H1 (cell line): Measurements from ENCODE around the gene CKB. TPM values are rescaled to one million over a fixed set of nuclear protein-coding genes. Genes with fewer than 3 reads are reported as not detected.

ENCODE experiments used
- ASH2L ChIP-seq: fragments of 200-600, 300-600 bp; sonication (generic); IDR thresholded peaks from one replicate; pipeline ENCODE4 v1.7.1; 2017; ENCODE audit warnings: low read length
- BCL11A ChIP-seq, 2 experiments: IDR thresholded peaks; one replicate each; pipeline ENCODE4 v1.6.1; 2011; ENCODE audit warnings: low read depth in 2 of 2, low read length in 2 of 2, mild to moderate bottlenecking in 2 of 2
- CHD7 ChIP-seq: fragments of 300-600 bp; sonication (generic); IDR thresholded peaks from 2 replicates; pipeline ENCODE4 v1.7.1; 2012; ENCODE audit warnings: low read length, moderate library complexity, mild to moderate bottlenecking, inconsistent platforms; ENCODE audit not compliant: insufficient replicate concordance
- EZH2 ChIP-seq: fragments of 200-600 bp; sonication (generic); IDR thresholded peaks from 2 replicates; pipeline ENCODE4 v1.7.1; 2012; ENCODE audit warnings: low read depth, mild to moderate bottlenecking, moderate library complexity, low read length, inconsistent platforms; ENCODE audit not compliant: severe bottlenecking
- FOSL1 ChIP-seq: IDR thresholded peaks from 2 replicates; pipeline ENCODE4 v1.6.1; 2011; ENCODE audit warnings: mild to moderate bottlenecking, low read depth, low read length, moderate library complexity; ENCODE audit not compliant: insufficient read depth
- NANOG ChIP-seq: IDR thresholded peaks from 2 replicates; pipeline ENCODE4 v1.6.1; 2011; ENCODE audit warnings: low read length, low read depth, mild to moderate bottlenecking, inconsistent platforms; ENCODE audit not compliant: insufficient read depth, poor library complexity, severe bottlenecking
- SP2 ChIP-seq: IDR thresholded peaks from 2 replicates; pipeline ENCODE4 v1.6.1; 2012; ENCODE audit warnings: mild to moderate bottlenecking, low read length, inconsistent platforms
- SP4 ChIP-seq: IDR thresholded peaks from 2 replicates; pipeline ENCODE4 v1.6.1; 2012; ENCODE audit warnings: low read length, inconsistent platforms
- SUZ12 ChIP-seq: fragments of 200-600 bp; sonication (generic); IDR thresholded peaks from 2 replicates; pipeline ENCODE4 v1.6.1; 2012; ENCODE audit warnings: mild to moderate bottlenecking, inconsistent platforms, low read length, moderate library complexity, mixed read lengths
- TCF12 ChIP-seq: IDR thresholded peaks from 2 replicates; pipeline ENCODE4 v1.6.1; 2011; ENCODE audit warnings: low read depth, mild to moderate bottlenecking, low read length
- TEAD4 ChIP-seq: IDR thresholded peaks from 2 replicates; pipeline ENCODE4 v1.6.1; 2012; ENCODE audit warnings: low read depth, low read length, inconsistent platforms, mixed read lengths
- polyA plus RNA-seq, 7 experiments: library from polyadenylated mRNA; depleted of rRNA in 3 of 7; stranded (reverse) in 5 of 7; unstranded in 2 of 7; fragments of >200 nt in 5 of 7; fragments of 200-250 nt in 2 of 7; gene quantifications; 1 replicate in 5 of 7; 2 replicates in 1 of 7; 4 replicates in 1 of 7; pipeline versions ENCODE4 v1.2.1 to v1.2.3, GENCODE V29; 2011 to 2013; ENCODE audit warnings: missing spikeins in 2 of 7, mixed read lengths in 2 of 7
- total RNA-seq: library from RNA; stranded (reverse); fragmentation: NEBNext Ultra II Directional; extraction: Animal tissue kit (Norgen Biotek cat#: 25700); gene quantifications from 2 replicates; pipeline ENCODE4 v1.2.1, GENCODE V29; 2021

The CKB gene
- total and polyA plus RNA-seq, 2 of the 8 experiments (the other 6 are each of a cell fraction or from before 2014, with no cell fraction given), result 538 to 950 TPM

- TF ChIP-seq CHD7 (no peak), ASH2L (no peak), SP2 (no peak), SP4 (no peak), TCF12 (no peak), BCL11A (IDR thresholded peaks at IDR 0.05; ENCODE audit: low read depth in 2 of 2, low read length in 2 of 2) (no peak), SUZ12 (no peak), TEAD4 (no peak), EZH2 (no peak), NANOG (no peak), FOSL1 (no peak)
Measured at GRCh38 chr14:103545915-103546651, 23.5 kb upstream of the CKB start (continued).
